Hepatic stellate cell (primary cell): ENCODE data around the gene CACFD1.

Experiments used
- DNase-seq: peaks from one replicate; pipeline ENCODE4 v3.0.0; 2011; ENCODE audit warnings: low spot score

The CACFD1 gene

GRCh38 chr9:133518200-133518599 lies 58.4 kb downstream of the CACFD1 start:
- DNase-seq: no peak

GRCh38 chr9:133518706-133519449 lies 59.1 kb downstream of the CACFD1 start:
- DNase-seq: no peak

- no peak for DNase-seq
Observed at GRCh38 chr9:133519693-133520092, 59.9 kb downstream of the CACFD1 start.

GRCh38 chr9:133520121-133520835 lies 60.5 kb downstream of the CACFD1 start:
- no peak for DNase-seq
